Activated CD4-positive, alpha-beta T cell treated with anti-CD3 and anti-CD28 coated beads, Interleukin-2, amount 50 U/mL, for 1 hour (primary cell): ENCODE measurements around the gene RUNX3.
"Not testable (repeated sequence)": the region's sequence is repeated elsewhere in the genome, so short reads cannot be mapped to it uniquely, and the experiment has no call there.

Experiments
- DNase-seq: peaks from one replicate; pipeline ENCODE4 v3.0.0-alpha.2; 2020

Gene RUNX3

GRCh38 chr1:24911651-24912155 is 18.4 kb downstream of the RUNX3 start:
- no peak for DNase-seq

- DNase-seq: peak; percentile 73
Observed at GRCh38 chr1:24910751-24911650, 19.1 kb downstream of the RUNX3 start.

GRCh38 chr1:24910210-24910609 is 19.9 kb downstream of the RUNX3 start:
- DNase-seq: no peak

GRCh38 chr1:24909388-24909898 is 20.6 kb downstream of the RUNX3 start:
- DNase-seq: no peak

GRCh38 chr1:24908591-24909259 is 21.4 kb downstream of the RUNX3 start:
- no peak for DNase-seq

- not testable (repeated sequence) for DNase-seq
Observed at GRCh38 chr1:24907587-24908294, 22.3 kb downstream of the RUNX3 start.

- no peak for DNase-seq
Observed at GRCh38 chr1:24906760-24907490, 23.2 kb downstream of the RUNX3 start.

GRCh38 chr1:24905979-24906720 is 23.9 kb downstream of the RUNX3 start:
- no peak for DNase-seq

- no peak for DNase-seq
Observed at GRCh38 chr1:24905355-24905978, 24.6 kb downstream of the RUNX3 start.

GRCh38 chr1:24904731-24905354 is 25.2 kb downstream of the RUNX3 start:
- DNase-seq: no peak

- DNase-seq: no peak
Observed at GRCh38 chr1:24903955-24904730, 25.9 kb downstream of the RUNX3 start.

- no peak for DNase-seq
Observed at GRCh38 chr1:24903560-24903954, 26.5 kb downstream of the RUNX3 start.

GRCh38 chr1:24903011-24903461 is 27.0 kb downstream of the RUNX3 start:
- no peak for DNase-seq

- DNase-seq: no peak
Observed at GRCh38 chr1:24902471-24902891, 27.6 kb downstream of the RUNX3 start.

GRCh38 chr1:24901791-24902470 is 28.1 kb downstream of the RUNX3 start:
- no peak for DNase-seq

GRCh38 chr1:24900985-24901781 is 28.9 kb downstream of the RUNX3 start:
- DNase-seq: no peak

GRCh38 chr1:24900486-24900849 is 29.6 kb downstream of the RUNX3 start:
- DNase-seq: no peak
